ENCODE measurements around the gene NF1. TPM values are rescaled to one million over a fixed set of nuclear protein-coding genes. Genes with fewer than 3 reads are reported as not detected.

NF1 gene
- total and polyA plus RNA-seq, 7 donors: 4.8 to 83.8 (median 40.7) TPM

GRCh38 chr17:31388770-31389656 is 294.2 kb downstream of the NF1 start:
- DNase-seq: no peak
- intact Hi-C loops (cut with DNase I): no loop called here
- Histone ChIP-seq H3K36me3 (no peaks in the 10 kb centered on the region), H3K9me3 (no peaks in the 10 kb centered on the region), H3K4me3 (no peak overlapping the region), H3K27me3 (peaks cover 17 to 43% (median 42%) of the 10 kb centered on the region in 3 donors), H3K4me1 (peaks cover 0 to 16% (median 12%) of the 10 kb centered on the region in 4 donors), H3K27ac (no peak overlapping the region)
- WGBS, 2 donors: 58 to 59% methylated on average over 18 of the region's 18 CpGs
- TF ChIP-seq POLR2A (IDR thresholded peaks at IDR 0.05): no peak
- TF ChIP-seq, protein P1, sequence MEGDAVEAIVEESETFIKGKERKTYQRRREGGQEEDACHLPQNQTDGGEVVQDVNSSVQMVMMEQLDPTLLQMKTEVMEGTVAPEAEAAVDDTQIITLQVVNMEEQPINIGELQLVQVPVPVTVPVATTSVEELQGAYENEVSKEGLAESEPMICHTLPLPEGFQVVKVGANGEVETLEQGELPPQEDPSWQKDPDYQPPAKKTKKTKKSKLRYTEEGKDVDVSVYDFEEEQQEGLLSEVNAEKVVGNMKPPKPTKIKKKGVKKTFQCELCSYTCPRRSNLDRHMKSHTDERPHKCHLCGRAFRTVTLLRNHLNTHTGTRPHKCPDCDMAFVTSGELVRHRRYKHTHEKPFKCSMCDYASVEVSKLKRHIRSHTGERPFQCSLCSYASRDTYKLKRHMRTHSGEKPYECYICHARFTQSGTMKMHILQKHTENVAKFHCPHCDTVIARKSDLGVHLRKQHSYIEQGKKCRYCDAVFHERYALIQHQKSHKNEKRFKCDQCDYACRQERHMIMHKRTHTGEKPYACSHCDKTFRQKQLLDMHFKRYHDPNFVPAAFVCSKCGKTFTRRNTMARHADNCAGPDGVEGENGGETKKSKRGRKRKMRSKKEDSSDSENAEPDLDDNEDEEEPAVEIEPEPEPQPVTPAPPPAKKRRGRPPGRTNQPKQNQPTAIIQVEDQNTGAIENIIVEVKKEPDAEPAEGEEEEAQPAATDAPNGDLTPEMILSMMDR (IDR thresholded peaks at IDR 0.05): peak; percentile 17 to 40 (median 27)

DNA sequence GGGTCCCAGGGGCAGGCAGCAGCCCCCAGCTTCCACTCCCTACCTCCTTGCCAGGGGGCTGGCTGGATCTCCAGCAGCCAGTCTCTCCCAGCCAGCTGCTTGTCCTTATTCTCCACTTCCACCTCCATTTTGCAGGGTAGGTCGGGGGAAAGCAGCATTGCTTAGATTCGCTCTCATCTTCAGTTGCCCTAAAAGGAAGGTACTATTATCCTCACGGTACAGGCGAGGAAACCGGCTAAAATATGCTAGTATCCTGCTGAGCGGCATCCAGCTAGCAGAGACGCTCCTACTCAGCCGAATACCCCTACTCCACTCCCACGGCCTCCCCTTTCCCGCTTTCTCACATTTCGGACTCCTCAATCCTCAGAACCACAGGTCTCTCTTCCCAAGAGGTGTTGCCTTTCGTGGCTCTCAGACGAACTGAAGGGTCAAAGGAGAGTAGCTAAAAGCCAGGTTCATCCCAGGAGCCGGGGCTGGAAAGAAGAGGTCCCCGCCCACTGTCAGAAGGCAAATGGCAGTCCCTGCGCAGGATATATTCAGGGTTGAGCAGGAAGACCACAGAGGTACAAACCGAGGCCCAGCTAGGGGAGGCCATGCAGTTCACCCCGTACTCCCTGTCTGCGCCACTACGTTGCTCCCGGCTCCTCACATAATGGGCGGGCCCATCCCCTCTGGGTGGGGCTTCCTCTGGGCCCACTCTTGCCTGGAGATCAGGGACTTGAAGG is 295.0 kb downstream of the NF1 start:
- Histone ChIP-seq H3K27ac (no peak overlapping the region), H3K4me1 (peaks cover 0 to 16% (median 12%) of the 10 kb centered on the region in 4 donors), H3K9me3 (no peaks in the 10 kb centered on the region), H3K36me3 (no peaks in the 10 kb centered on the region), H3K27me3 (peaks cover 17 to 51% (median 45%) of the 10 kb centered on the region in 3 donors), H3K4me3 (no peak overlapping the region)
- intact Hi-C loops (cut with DNase I): loop anchor here (5.0 kb wide), 1 partner anchor 137 kb away; no protein-coding TSS in a partner anchor
- 68 to 69% methylated on average over 22 of the region's 22 CpGs for WGBS, 2 donors
- TF ChIP-seq EP300 (IDR thresholded peaks at IDR 0.05) (no peak), POLR2AphosphoS5 (IDR thresholded peaks at IDR 0.05) (no peak), POLR2A (IDR thresholded peaks at IDR 0.05) (no peak)
- TF ChIP-seq, protein P1 (IDR thresholded peaks at IDR 0.05): no peak
- no peak for DNase-seq

GRCh38 chr17:31390426-31390747 is 295.6 kb downstream of the NF1 start:
- Histone ChIP-seq H3K4me3 (no peak overlapping the region), H3K36me3 (no peaks in the 10 kb centered on the region), H3K27ac (no peak overlapping the region), H3K9me3 (no peaks in the 10 kb centered on the region), H3K27me3 (peaks cover 17 to 57% (median 46%) of the 10 kb centered on the region in 3 donors), H3K4me1 (peaks cover 0 to 16% (median 12%) of the 10 kb centered on the region in 4 donors)
- TF ChIP-seq, protein P1 (IDR thresholded peaks at IDR 0.05): no peak
- TF ChIP-seq POLR2A (IDR thresholded peaks at IDR 0.05) (no peak), EP300 (IDR thresholded peaks at IDR 0.05) (no peak), POLR2AphosphoS5 (IDR thresholded peaks at IDR 0.05) (no peak)
- WGBS, 2 donors: 74% methylated on average over 8 of the region's 8 CpGs
- no peak for DNase-seq
- intact Hi-C loops (cut with DNase I): loop anchor here (5.0 kb wide), 1 partner anchor 137 kb away; no protein-coding TSS in a partner anchor

DNA sequence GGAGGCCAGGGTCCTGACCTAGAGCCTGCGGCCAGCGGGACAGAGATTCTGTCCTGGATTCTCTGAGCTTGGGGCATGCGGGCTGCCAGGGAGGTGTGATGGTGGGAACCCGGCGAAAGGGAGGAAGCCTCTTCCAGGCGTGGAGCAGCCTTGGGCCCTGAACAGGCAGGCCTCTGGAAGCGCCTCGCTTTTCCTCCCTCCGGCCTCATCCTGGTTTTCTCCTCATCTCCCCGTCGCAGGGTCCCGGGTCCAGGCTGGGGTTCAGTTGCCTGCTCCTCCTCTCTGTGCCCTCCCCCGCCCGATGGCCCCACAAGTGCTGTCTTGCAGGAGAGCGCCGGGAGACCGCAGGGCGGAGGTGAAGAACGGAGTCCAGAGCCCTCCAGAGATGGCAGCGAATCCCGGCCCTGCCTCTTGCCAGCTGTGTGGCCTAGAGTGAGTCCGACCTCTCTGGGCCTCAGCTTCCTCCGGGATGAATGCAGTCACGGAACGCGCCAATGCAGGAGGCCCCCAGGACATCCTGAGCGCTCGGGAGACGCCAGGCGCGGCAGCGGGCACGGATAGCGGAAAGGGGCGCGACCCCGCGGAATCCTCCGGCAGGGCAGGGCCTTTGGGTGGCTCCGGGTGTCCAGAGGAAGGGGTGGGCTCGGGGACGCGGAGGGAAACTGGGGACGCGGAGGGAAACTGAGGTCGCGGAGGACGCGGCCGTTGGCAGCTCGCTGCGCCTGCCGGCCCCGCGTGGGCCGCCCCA is 296.1 kb downstream of the NF1 start:
- peak overlapping the region; percentile 16 to 54 (median 46) for H3K4me3 ChIP-seq
- no peak for DNase-seq
- no peaks in the 10 kb centered on the region for H3K9me3 ChIP-seq
- 13 to 14% methylated on average over 56 of the region's 56 CpGs for WGBS, 2 donors
- intact Hi-C loops (cut with DNase I): loop anchor here (5.0 kb wide), 1 partner anchor 136 kb away; no protein-coding TSS in a partner anchor
- H3K27ac ChIP-seq: no peak overlapping the region
- peaks cover 17 to 62% (median 51%) of the 10 kb centered on the region in 3 donors for H3K27me3 ChIP-seq
- H3K36me3 ChIP-seq: no peaks in the 10 kb centered on the region
- peaks cover 0 to 16% (median 12%) of the 10 kb centered on the region in 4 donors for H3K4me1 ChIP-seq
- TF ChIP-seq EP300 (IDR thresholded peaks at IDR 0.05) (no peak), POLR2AphosphoS5 (IDR thresholded peaks at IDR 0.05) (no peak), POLR2A (IDR thresholded peaks at IDR 0.05) (no peak)
- TF ChIP-seq, protein P1 (IDR thresholded peaks at IDR 0.05): no peak

All from sigmoid colon (tissue), 7 donors.